Thoracic aorta (tissue), 2 donors: ENCODE results near the gene SSBP4. TPM values are rescaled to one million over a fixed set of nuclear protein-coding genes. Genes with fewer than 3 reads are reported as not detected.

Experiments used
- ATAC-seq: fragments of 150-250 bp; one replicate; pipeline ENCODE4 v1.8.0; 2017; ENCODE audit warnings: low read depth; ENCODE audit not compliant: insufficient number of reproducible peaks, low FRiP score
- DNase-seq: peaks from one replicate; pipeline ENCODE4 v3.0.0-alpha.2; 2020; ENCODE audit warnings: low spot score
- H3K27ac ChIP-seq, 2 donors: fragments of 200-600 bp; sonication (generic); 1 replicate in 1 of 2; 2 replicates in 1 of 2; pipeline ENCODE4 v1.5.1; 2016; ENCODE audit warnings: mild to moderate bottlenecking in 2 of 2, moderate library complexity in 2 of 2
- H3K27me3 ChIP-seq: fragments of 200-600 bp; sonication (generic); replicated peaks from 2 replicates; pipeline ENCODE4 v1.6.0; 2016; ENCODE audit warnings: mild to moderate bottlenecking; ENCODE audit not compliant: insufficient read depth
- H3K36me3 ChIP-seq: fragments of 200-600 bp; sonication (generic); one replicate; pipeline ENCODE4 v1.5.1; 2016
- H3K4me1 ChIP-seq, 2 donors: fragments of 200-600 bp; sonication (generic); 1 replicate in 1 of 2; 2 replicates in 1 of 2; pipeline versions ENCODE4 v1.5.1 to v1.6.0; 2016; ENCODE audit warnings: low read depth in 2 of 2, mild to moderate bottlenecking in 1 of 2; ENCODE audit not compliant: control insufficient read depth in 1 of 2
- H3K4me3 ChIP-seq: fragments of 200-600 bp; sonication (generic); 2 replicates; pipeline ENCODE4 v1.5.1; 2016; ENCODE audit warnings: mild to moderate bottlenecking
- H3K9me3 ChIP-seq: fragments of 200-600 bp; sonication (generic); 2 replicates; pipeline ENCODE4 v1.5.1; 2016
- total RNA-seq, 2 donors: library from RNA; depleted of rRNA; stranded (reverse); fragments of >200 nt; gene quantifications; one replicate each; pipeline versions ENCODE4 v1.1.0 to v1.2.3, GENCODE V29; 2016
- TF ChIP-seq, protein P1 (sequence below): fragments of 200-600 bp; sonication (generic); IDR thresholded peaks from one replicate; pipeline ENCODE4 v1.5.1; 2019; ENCODE audit warnings: antibody characterized with exemption

SSBP4 gene
- total RNA-seq: 10 to 100 TPM; 87.7 to 94.9 TPM

DNA sequence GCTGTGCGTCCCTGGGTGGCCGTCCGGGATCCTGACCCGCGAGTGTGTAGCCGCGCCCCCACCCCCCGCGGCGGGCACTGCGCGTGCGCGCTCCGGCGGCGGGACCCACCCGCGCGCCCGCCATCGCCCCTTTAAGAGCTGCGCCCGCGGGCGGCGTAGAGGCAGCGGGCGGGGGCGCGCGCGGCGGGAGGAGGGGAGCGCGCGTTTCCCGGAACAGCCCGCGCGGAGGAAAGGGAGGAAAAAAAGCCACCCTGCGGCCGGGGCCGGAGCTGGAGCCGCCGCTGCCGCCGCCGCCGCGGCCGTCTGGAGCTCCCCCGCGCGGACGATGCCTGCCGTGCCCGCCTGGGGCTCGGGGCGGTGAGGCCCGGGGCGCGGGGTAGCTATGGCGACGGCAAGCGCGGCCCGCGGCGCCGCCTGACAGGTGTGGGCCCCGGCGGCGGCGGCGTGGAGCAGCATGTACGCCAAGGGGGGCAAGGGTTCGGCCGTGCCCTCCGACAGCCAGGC lies at the start of gene SSBP4:
TSS of gene SSBP4 (plus strand) at position 204 of the 504 bp plus-strand sequence. CDS start at position 455, 251 bp downstream.
- DNase-seq: no peak
- TF ChIP-seq, protein P1, sequence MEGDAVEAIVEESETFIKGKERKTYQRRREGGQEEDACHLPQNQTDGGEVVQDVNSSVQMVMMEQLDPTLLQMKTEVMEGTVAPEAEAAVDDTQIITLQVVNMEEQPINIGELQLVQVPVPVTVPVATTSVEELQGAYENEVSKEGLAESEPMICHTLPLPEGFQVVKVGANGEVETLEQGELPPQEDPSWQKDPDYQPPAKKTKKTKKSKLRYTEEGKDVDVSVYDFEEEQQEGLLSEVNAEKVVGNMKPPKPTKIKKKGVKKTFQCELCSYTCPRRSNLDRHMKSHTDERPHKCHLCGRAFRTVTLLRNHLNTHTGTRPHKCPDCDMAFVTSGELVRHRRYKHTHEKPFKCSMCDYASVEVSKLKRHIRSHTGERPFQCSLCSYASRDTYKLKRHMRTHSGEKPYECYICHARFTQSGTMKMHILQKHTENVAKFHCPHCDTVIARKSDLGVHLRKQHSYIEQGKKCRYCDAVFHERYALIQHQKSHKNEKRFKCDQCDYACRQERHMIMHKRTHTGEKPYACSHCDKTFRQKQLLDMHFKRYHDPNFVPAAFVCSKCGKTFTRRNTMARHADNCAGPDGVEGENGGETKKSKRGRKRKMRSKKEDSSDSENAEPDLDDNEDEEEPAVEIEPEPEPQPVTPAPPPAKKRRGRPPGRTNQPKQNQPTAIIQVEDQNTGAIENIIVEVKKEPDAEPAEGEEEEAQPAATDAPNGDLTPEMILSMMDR: no peak
- no peaks in the 10 kb centered on the region for H3K9me3 ChIP-seq
- H3K27me3 ChIP-seq: no peaks in the 10 kb centered on the region
- H3K4me1 ChIP-seq: peaks cover 26 to 86% of the 10 kb centered on the region in 2 donors
- no peak for ATAC-seq
- H3K27ac ChIP-seq: peak within 1 kb of the TSS; percentile 94 to 96
- H3K4me3 ChIP-seq: peak within 1 kb of the TSS; percentile 79
- no peaks in the 10 kb centered on the region for H3K36me3 ChIP-seq

DNA sequence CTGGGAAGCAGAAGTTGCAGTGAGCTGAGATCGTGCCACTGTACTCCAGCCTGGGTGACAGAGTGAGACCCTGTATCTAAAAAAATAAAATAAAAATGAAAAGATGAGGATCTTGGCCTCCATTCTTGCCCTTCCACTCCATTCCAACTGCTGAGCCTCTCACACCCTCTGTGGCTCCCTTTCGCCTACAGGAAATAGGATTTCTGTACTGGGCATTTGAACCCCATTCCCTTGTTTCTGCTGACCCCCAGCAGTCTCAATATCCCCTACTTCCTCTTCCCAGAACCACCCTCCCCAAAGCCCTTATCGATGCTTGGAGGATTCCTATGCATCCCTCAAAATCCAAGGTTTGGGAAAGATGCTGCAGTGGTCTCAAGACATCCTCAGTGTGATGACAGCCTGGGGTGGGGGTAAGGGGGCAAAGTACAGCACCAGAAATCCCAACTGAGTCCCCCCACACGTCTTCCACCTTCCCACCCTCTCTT lies 45.7 kb upstream of the SSBP4 start:
- ATAC-seq (no peak), DNase-seq (no peak)
- H3K4me3 ChIP-seq: no peak overlapping the region
- no peaks in the 10 kb centered on the region for H3K27me3 ChIP-seq
- H3K27ac ChIP-seq: peak overlapping the region; percentile 73 to 74
- H3K4me1 ChIP-seq: peaks cover 16 to 22% of the 10 kb centered on the region in 2 donors
- no peaks in the 10 kb centered on the region for H3K9me3 ChIP-seq
- no peaks in the 10 kb centered on the region for H3K36me3 ChIP-seq
- TF ChIP-seq, protein P1: no peak

DNA sequence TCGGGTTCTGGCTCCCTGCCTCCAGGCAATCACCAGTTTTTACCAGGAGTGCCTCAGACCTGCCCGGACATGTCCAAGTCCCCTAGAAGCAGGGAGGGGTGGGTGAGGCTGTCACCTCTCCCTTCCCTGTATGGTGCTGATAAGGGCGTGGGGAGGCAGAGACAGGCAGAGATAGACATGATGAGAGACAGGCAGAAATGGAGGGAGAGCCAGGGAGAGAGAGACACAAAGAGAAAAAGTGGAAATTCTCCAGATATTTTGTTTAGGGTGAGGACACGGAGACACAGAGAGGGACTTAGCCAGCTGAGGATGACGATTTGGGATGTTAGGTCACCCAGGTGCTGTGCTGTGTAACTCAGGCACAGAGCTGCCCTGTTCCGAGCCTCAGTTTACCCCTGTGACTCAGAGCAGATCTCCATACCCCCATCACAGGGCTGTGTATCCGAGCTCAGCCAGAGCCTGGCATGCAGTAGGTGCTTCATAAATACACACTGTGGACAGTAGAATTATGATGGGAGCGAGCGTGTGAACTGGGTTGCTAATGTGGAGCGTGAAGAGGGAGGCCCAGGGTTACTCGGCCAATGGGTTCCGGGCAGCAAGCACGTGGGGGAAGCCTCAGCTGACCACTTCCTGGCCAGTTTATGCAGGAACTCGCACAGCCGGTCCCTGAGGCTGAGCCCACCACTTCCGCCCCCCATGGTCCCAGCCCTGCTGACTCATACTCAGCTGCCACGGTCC lies 45.1 kb upstream of the SSBP4 start:
- TF ChIP-seq, protein P1: no peak
- Histone ChIP-seq H3K4me1 (peaks cover 16 to 28% of the 10 kb centered on the region in 2 donors), H3K27ac (peak overlapping the region; percentile 74 to 77), H3K27me3 (no peaks in the 10 kb centered on the region), H3K4me3 (peak overlapping the region; percentile 11), H3K36me3 (no peaks in the 10 kb centered on the region), H3K9me3 (no peaks in the 10 kb centered on the region)
- DNase-seq (peak; percentile 91), ATAC-seq (peak; percentile 84)

DNA sequence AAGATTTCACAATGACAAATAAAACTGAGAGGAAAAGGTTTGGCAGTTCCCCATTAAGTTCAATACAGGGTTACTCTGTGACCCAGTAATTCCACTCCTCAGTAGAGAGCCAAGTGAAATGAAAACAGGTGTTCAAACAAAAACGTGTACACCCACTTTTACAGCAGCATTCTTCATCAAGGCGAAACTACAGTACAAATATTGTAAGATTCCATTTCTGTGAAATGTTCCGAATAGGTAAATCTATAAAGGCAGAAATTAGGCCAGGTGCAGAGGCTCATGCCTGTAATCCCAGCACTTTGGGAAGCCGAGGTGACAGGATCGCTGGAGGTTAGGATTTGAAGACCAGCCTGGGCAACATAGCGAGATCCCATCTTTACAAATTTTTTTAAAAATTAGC lies 42.2 kb upstream of the SSBP4 start:
- Histone ChIP-seq H3K36me3 (no peaks in the 10 kb centered on the region), H3K4me3 (no peak overlapping the region), H3K9me3 (no peaks in the 10 kb centered on the region), H3K4me1 (peaks cover 19 to 48% of the 10 kb centered on the region in 2 donors), H3K27ac (no peak overlapping the region), H3K27me3 (no peaks in the 10 kb centered on the region)
- no peak for DNase-seq
- TF ChIP-seq, protein P1: no peak
- ATAC-seq: no peak

DNA sequence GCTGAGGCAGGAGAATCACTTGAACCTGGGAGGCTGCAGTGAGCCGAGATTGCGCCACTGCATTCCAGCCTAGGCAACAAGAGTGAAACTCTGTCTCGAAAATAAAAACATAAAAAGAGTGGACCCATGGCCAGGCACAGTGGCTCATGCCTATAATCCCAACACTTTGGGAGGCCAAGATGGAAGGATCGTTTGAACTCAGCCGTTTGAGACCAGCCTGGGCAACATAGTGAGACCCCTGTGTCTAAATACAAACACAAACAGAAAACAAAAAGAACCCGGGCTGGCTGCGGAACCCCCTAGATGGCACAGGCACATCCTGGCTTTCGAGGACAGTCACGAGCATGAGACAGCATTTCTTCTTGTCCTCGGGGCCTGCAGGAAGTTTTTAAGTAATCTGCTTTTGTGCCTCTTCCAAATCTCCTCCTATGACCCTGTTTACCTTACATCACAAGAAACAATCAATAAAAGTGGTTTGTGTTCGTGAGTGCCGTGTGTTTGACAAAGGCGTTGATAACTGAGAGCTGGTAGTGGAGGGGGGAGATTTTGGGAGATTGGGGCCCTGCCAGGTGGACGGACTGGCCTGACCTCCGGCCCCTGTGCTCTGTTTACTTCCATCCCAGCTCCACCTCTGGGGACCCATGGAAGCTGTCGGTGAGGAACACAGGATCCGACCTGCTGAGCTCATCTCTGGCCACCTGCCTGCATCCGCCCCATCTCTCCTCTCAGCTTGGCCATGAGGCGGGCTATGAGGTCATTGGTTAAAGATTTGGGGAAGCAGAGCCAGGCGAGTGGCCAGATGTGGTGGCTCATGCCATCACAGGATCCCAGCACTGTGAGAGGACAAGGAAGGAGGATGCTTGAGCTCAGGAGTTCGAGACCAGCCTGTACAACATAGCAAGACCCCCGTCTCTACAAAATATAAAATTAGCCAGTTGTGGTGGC lies 39.1 kb upstream of the SSBP4 start:
- Histone ChIP-seq H3K27me3 (no peaks in the 10 kb centered on the region), H3K4me3 (no peak overlapping the region), H3K36me3 (no peaks in the 10 kb centered on the region), H3K27ac (peak overlapping the region; percentile 73 to 75), H3K4me1 (peaks cover 6 to 32% of the 10 kb centered on the region in 2 donors), H3K9me3 (no peaks in the 10 kb centered on the region)
- peak; percentile 53 for ATAC-seq
- TF ChIP-seq, protein P1: no peak
- peak; percentile 86 for DNase-seq
